GM23338 (cell line): Measurements from ENCODE around the gene FAXC.

Experiments
- CREB1 ChIP-seq: fragments of 250-450 bp; sonication (Bioruptor Pico); IDR thresholded peaks from 2 replicates; pipeline ENCODE4 v1.5.0; 2020; ENCODE audit warnings: low read depth, mild to moderate bottlenecking, moderate library complexity
- EZH2 ChIP-seq: fragments of 200-600 bp; sonication (generic); IDR thresholded peaks from one replicate; pipeline ENCODE4 v1.8.0; 2017; ENCODE audit warnings: antibody characterized with exemption, mild to moderate bottlenecking, low read depth; ENCODE audit not compliant: unreplicated experiment
- EZH2phosphoT487 ChIP-seq: fragments of 200-600 bp; sonication (generic); IDR thresholded peaks from one replicate; pipeline ENCODE4 v1.8.1; 2018; ENCODE audit warnings: antibody characterized with exemption; ENCODE audit not compliant: unreplicated experiment
- POLR2AphosphoS5 ChIP-seq: IDR thresholded peaks from 2 replicates; pipeline ENCODE4 v1.6.1; 2016; ENCODE audit warnings: antibody characterized with exemption, low read depth
- ZNF114 ChIP-seq: fragments of 250-450 bp; sonication (Bioruptor Pico); IDR thresholded peaks from 2 replicates; pipeline ENCODE4 v1.5.0; 2020; ENCODE audit warnings: mild to moderate bottlenecking, moderate library complexity
- TF ChIP-seq, protein P1 (sequence below), 2 experiments: fragments of 200-600 bp in 1 of 2; sonication (generic) in 1 of 2; conservative IDR thresholded peaks; 2 replicates each; pipeline versions ENCODE4 v1.5.1 to v1.6.1; 2016 to 2017; ENCODE audit warnings: antibody characterized with exemption in 2 of 2, low read depth in 2 of 2, mild to moderate bottlenecking in 2 of 2, moderate library complexity in 1 of 2
- TF ChIP-seq, protein P2 (sequence below): IDR thresholded peaks from one replicate; pipeline ENCODE4 v1.6.1; 2018; ENCODE audit warnings: antibody characterized with exemption; ENCODE audit not compliant: unreplicated experiment

DNA sequence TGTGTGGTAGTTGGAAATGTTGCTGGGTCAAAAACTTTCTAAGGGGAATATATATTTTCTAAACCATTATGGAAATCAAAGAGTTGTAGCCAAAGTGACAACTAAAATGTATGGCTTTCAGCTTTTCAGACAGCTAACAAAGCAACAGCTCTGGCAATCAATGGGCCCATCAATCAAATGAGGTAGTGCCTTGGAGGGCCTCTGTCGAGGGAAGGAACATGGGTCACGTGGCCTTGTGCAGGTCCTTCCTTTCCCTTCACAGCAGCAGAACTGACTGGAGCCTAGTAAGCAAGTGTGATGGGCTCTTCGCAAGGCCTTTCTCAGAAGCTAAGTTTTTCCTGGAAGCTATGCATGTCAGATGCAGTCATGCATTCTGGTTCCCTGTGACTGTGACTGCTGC, 17.9 kb downstream of the FAXC start:
- TF ChIP-seq, protein P1, sequence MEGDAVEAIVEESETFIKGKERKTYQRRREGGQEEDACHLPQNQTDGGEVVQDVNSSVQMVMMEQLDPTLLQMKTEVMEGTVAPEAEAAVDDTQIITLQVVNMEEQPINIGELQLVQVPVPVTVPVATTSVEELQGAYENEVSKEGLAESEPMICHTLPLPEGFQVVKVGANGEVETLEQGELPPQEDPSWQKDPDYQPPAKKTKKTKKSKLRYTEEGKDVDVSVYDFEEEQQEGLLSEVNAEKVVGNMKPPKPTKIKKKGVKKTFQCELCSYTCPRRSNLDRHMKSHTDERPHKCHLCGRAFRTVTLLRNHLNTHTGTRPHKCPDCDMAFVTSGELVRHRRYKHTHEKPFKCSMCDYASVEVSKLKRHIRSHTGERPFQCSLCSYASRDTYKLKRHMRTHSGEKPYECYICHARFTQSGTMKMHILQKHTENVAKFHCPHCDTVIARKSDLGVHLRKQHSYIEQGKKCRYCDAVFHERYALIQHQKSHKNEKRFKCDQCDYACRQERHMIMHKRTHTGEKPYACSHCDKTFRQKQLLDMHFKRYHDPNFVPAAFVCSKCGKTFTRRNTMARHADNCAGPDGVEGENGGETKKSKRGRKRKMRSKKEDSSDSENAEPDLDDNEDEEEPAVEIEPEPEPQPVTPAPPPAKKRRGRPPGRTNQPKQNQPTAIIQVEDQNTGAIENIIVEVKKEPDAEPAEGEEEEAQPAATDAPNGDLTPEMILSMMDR (conservative IDR thresholded peaks at IDR 0.05; ENCODE audit: low read depth in 2 of 2), result no peak
- no peak for TF ChIP-seq CREB1 (CRISPR knock-in tag)
- TF ChIP-seq, protein P2, sequence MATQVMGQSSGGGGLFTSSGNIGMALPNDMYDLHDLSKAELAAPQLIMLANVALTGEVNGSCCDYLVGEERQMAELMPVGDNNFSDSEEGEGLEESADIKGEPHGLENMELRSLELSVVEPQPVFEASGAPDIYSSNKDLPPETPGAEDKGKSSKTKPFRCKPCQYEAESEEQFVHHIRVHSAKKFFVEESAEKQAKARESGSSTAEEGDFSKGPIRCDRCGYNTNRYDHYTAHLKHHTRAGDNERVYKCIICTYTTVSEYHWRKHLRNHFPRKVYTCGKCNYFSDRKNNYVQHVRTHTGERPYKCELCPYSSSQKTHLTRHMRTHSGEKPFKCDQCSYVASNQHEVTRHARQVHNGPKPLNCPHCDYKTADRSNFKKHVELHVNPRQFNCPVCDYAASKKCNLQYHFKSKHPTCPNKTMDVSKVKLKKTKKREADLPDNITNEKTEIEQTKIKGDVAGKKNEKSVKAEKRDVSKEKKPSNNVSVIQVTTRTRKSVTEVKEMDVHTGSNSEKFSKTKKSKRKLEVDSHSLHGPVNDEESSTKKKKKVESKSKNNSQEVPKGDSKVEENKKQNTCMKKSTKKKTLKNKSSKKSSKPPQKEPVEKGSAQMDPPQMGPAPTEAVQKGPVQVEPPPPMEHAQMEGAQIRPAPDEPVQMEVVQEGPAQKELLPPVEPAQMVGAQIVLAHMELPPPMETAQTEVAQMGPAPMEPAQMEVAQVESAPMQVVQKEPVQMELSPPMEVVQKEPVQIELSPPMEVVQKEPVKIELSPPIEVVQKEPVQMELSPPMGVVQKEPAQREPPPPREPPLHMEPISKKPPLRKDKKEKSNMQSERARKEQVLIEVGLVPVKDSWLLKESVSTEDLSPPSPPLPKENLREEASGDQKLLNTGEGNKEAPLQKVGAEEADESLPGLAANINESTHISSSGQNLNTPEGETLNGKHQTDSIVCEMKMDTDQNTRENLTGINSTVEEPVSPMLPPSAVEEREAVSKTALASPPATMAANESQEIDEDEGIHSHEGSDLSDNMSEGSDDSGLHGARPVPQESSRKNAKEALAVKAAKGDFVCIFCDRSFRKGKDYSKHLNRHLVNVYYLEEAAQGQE, result no peak
- TF ChIP-seq EZH2, result no peak
- no peak for TF ChIP-seq POLR2AphosphoS5
- no peak for TF ChIP-seq ZNF114 (CRISPR knock-in tag)
- TF ChIP-seq EZH2phosphoT487, result no peak
